Endothelial cell (in vitro differentiated cells): ENCODE data around the gene ADGRG7. TPM values are rescaled to one million over a fixed set of nuclear protein-coding genes. Genes with fewer than 3 reads are reported as not detected.

ENCODE experiments used
- DNase-seq: peaks from one replicate; pipeline ENCODE4 v3.0.0; 2021; ENCODE audit warnings: low spot score
- H3K27ac Mint-ChIP-seq: one replicate; pipeline ENCODE4 v1.8.0; 2021; ENCODE audit warnings: mixed read lengths, inconsistent platforms; ENCODE audit not compliant: unreplicated experiment
- H3K27me3 Mint-ChIP-seq: one replicate; pipeline ENCODE4 v1.8.0; 2021; ENCODE audit warnings: mild to moderate bottlenecking, moderate library complexity, mixed read lengths, inconsistent platforms; ENCODE audit not compliant: unreplicated experiment
- H3K36me3 Mint-ChIP-seq: one replicate; pipeline ENCODE4 v1.8.0; 2021; ENCODE audit warnings: mild to moderate bottlenecking, low read depth, mixed read lengths, inconsistent platforms; ENCODE audit not compliant: unreplicated experiment
- H3K4me1 Mint-ChIP-seq: one replicate; pipeline ENCODE4 v1.8.0; 2021; ENCODE audit warnings: mild to moderate bottlenecking, mixed read lengths, inconsistent platforms; ENCODE audit not compliant: unreplicated experiment
- H3K4me3 Mint-ChIP-seq: one replicate; pipeline ENCODE4 v1.8.0; 2021; ENCODE audit warnings: mild to moderate bottlenecking, mixed read lengths, inconsistent platforms; ENCODE audit not compliant: unreplicated experiment
- H3K9me3 Mint-ChIP-seq: one replicate; pipeline ENCODE4 v1.8.0; 2021; ENCODE audit warnings: mixed read lengths, inconsistent platforms; ENCODE audit not compliant: unreplicated experiment
- total RNA-seq: library from RNA; stranded (reverse); fragmentation: NEBNext Ultra II Directional; extraction: Animal tissue kit (Norgen Biotek cat#: 25700); gene quantifications from one replicate; pipeline ENCODE4 v1.2.1, GENCODE V29; 2021; ENCODE audit not compliant: unreplicated experiment
- TF ChIP-seq, protein P1 (sequence below): fragments of 200-600 bp; sonication (generic); IDR thresholded peaks from one replicate; pipeline ENCODE4 v1.5.0; 2021; ENCODE audit warnings: antibody characterized with exemption; ENCODE audit not compliant: unreplicated experiment

The ADGRG7 gene
- total RNA-seq, 1 donor from 2014 or later, result not detected

DNA sequence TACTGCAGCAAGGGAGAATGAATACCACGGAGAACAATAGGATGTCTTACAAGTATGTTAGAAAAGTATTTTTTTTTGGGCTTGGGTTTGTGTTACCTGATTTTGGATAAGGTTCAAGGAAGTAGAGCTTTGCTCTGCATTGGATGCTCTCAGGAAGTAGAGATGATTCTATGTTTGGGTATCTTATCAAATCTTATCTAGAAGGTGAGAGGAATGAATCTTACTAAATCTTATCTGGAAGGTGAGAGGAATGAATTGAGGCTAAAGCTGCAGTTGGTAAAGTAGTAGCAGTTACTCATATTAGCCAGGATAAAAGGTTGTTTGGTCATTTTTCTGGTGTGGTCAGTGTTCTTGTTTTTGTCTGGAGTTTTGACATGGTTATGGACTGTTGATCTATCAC, 117.3 kb downstream of the ADGRG7 start:
- Mint-ChIP-seq H3K4me3 (no peak overlapping the region), H3K27ac (no peak overlapping the region), H3K27me3 (peaks cover 2% of the 10 kb centered on the region), H3K36me3 (peaks cover 24% of the 10 kb centered on the region), H3K4me1 (peaks cover 3% of the 10 kb centered on the region), H3K9me3 (no peaks in the 10 kb centered on the region)
- TF ChIP-seq, protein P1, sequence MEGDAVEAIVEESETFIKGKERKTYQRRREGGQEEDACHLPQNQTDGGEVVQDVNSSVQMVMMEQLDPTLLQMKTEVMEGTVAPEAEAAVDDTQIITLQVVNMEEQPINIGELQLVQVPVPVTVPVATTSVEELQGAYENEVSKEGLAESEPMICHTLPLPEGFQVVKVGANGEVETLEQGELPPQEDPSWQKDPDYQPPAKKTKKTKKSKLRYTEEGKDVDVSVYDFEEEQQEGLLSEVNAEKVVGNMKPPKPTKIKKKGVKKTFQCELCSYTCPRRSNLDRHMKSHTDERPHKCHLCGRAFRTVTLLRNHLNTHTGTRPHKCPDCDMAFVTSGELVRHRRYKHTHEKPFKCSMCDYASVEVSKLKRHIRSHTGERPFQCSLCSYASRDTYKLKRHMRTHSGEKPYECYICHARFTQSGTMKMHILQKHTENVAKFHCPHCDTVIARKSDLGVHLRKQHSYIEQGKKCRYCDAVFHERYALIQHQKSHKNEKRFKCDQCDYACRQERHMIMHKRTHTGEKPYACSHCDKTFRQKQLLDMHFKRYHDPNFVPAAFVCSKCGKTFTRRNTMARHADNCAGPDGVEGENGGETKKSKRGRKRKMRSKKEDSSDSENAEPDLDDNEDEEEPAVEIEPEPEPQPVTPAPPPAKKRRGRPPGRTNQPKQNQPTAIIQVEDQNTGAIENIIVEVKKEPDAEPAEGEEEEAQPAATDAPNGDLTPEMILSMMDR, result no peak
- no peak for DNase-seq

DNA sequence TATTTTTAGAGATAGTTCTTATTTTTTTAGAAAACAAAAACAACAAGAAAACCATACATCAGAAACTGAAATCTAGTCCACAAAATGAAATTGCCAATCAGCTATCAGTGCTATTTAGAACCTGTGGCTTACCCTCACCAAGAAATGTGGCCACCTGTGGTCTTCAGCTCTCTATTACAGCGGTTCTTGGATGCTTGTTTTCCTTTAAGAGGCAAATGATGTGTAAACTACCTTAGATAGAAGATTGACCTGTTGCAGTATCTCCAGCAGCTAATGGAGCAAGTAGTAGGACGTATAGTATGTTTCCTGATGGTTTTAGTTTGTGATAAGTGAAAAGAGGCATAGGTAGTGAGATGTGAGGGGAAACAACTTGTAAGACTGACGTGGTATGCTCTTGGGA, 121.1 kb downstream of the ADGRG7 start:
- H3K9me3 Mint-ChIP-seq, result no peaks in the 10 kb centered on the region
- TF ChIP-seq, protein P1, result no peak
- H3K4me1 Mint-ChIP-seq, result peaks cover 3% of the 10 kb centered on the region
- DNase-seq, result no peak
- peaks cover 2% of the 10 kb centered on the region for H3K27me3 Mint-ChIP-seq
- no peak overlapping the region for H3K4me3 Mint-ChIP-seq
- H3K36me3 Mint-ChIP-seq, result peaks cover 18% of the 10 kb centered on the region
- H3K27ac Mint-ChIP-seq, result peak overlapping the region; percentile 33

DNA sequence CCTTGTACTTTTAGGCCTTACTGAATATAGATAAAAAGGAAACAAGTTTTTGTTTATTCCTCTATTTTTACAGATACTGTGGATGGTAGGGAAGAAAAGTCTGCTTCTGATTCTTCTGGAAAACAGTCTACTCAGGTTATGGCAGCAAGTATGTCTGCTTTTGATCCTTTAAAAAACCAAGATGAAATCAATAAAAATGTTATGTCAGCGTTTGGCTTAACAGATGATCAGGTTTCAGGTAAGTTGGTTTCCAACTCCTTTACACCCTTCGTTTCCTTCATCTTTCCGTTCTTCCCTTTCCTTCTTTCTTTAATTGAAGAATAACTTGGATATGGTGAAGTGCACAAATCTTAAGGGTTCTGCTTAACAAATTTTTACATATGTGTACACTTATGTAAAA, 123.0 kb downstream of the ADGRG7 start:
- H3K27ac Mint-ChIP-seq, result no peak overlapping the region
- H3K27me3 Mint-ChIP-seq, result peaks cover 2% of the 10 kb centered on the region
- H3K9me3 Mint-ChIP-seq, result no peaks in the 10 kb centered on the region
- TF ChIP-seq, protein P1, result no peak
- peaks cover 3% of the 10 kb centered on the region for H3K4me1 Mint-ChIP-seq
- H3K36me3 Mint-ChIP-seq, result peaks cover 16% of the 10 kb centered on the region
- no peak for DNase-seq
- no peak overlapping the region for H3K4me3 Mint-ChIP-seq

DNA sequence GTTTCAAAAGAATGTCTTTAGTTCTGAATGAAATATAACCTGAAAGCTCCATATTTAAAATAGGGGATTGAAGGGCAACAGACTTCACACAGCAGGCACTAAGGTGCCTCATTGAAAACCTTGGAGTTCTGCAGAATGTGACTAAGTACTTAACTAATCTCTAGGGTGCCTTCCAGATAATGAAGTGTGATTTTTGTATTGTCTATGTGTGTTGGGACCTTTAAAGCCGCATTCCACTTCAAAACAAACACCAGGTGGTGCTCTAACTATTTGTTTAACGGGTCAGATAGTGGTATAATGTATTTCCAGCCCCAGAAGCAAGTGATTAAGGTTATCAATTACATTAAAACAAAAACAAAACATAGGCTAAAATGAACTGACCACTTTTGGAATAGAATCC, 127.9 kb downstream of the ADGRG7 start:
- Mint-ChIP-seq H3K4me1 (no peaks in the 10 kb centered on the region), H3K27me3 (no peaks in the 10 kb centered on the region), H3K27ac (no peak overlapping the region), H3K9me3 (no peaks in the 10 kb centered on the region), H3K36me3 (peaks cover 13% of the 10 kb centered on the region), H3K4me3 (no peak overlapping the region)
- no peak for DNase-seq
- TF ChIP-seq, protein P1, result no peak

DNA sequence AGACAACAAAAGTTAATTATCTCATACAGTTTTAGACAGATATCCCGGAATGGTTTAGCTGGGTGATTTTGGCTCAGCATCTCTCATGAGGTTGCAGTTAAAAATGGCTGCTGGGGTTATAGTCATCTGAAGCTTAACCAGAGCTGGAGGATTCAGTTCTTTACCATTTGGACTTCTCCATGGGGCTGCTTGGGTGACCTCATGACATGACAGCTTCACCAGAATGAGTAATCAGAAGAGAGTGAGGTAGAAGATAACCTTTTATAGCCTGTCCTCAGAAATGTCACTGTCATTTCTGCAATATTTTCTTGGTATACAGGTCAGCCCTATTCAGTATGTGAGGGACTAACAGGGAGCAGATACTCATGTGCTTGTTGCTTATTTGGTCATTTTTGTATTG, 130.8 kb downstream of the ADGRG7 start:
- no peak overlapping the region for H3K27ac Mint-ChIP-seq
- no peak for DNase-seq
- H3K36me3 Mint-ChIP-seq, result peaks cover 13% of the 10 kb centered on the region
- no peak overlapping the region for H3K4me3 Mint-ChIP-seq
- no peaks in the 10 kb centered on the region for H3K4me1 Mint-ChIP-seq
- TF ChIP-seq, protein P1, result no peak
- no peaks in the 10 kb centered on the region for H3K9me3 Mint-ChIP-seq
- no peaks in the 10 kb centered on the region for H3K27me3 Mint-ChIP-seq
